GM13977 (cell line): Measurements from ENCODE around the gene GRAMD2A.

Source experiments
- DNase-seq: peaks from one replicate; pipeline ENCODE4 v3.0.0; 2012; ENCODE audit warnings: low spot score
- CTCF ChIP-seq: IDR thresholded peaks from 2 replicates; pipeline ENCODE4 v1.5.1; 2012; ENCODE audit warnings: mild to moderate bottlenecking, control low read depth; ENCODE audit not compliant: insufficient read depth; ENCODE audit errors: extremely low read depth, missing control alignments
- in situ Hi-C: fragments of 300-500 bp; cut with MboI; formaldehyde crosslinking; loops from one replicate; pipeline ENCODE4 v1.12.0; 2022; ENCODE audit warnings: low sequenced_read_pairs, low pct_unique_long_range_greater_than_20kb, mixed read lengths, inconsistent platforms; ENCODE audit not compliant: unreplicated experiment

The GRAMD2A gene

DNA sequence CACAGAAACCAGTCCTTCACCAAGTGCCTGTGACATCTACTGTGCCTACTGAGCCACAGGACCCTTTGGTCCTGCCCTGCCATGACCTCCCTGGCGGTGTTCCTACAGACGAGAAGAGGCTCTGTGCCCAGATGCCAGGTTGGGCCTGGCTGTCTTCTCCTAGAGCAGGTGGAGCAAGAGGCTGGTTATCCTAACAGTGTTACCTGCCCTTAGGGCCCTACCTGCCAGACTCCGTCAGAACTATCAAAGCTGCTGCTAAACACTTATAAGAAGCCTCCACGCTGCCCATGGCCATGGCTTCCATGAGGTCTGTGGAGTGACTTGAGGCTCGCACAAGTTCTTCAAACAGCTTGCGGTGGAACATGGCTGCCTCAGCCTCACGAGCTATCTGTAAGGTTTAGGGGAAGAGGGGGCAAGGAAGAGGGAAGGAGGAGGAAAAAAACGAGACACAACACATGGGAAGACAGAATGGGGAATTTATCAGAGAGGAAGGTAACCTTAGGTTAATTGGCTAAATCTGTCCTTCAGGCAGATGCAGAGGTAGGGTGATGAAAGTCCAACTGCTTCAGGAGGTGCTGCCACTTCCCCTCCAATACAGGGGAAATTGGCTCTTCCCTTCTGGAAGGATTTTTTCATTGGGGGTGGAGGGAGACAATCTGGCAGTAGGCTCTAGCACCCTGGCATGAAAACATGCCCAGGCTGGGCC lies 5.4 kb upstream of the GRAMD2A start:
- no peak for TF ChIP-seq CTCF
- in situ Hi-C loops = no loop called here
- DNase-seq = no peak

DNA sequence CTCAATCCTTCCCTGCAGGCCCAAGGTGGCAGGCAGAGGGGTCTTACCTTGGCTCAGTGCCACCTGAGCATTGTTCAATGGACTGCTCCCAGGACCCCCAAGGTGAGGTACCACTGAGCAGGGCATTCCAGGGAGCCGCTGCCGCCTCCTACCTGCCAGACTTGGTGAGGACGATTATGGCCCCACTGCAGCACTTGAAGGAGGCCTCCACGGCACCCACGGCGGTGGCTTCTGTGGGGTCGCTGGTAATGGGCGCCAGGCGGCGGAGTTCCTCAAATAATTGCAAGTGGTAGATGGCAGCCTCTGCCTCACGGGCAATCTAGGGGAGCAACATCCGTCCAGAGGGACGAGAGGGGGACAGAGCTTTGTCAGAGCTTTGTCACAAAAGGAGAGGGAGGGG lies 4.7 kb upstream of the GRAMD2A start:
- in situ Hi-C loops = no loop called here
- DNase-seq = no peak
- no peak for TF ChIP-seq CTCF

GRCh38 chr15:72201391-72201921 lies 3.9 kb upstream of the GRAMD2A start:
- in situ Hi-C loops = no loop called here
- TF ChIP-seq CTCF = no peak
- DNase-seq = no peak

- in situ Hi-C loops = no loop called here
Measured at GRCh38 chr15:72200395-72201237, 3.0 kb upstream of the GRAMD2A start.

DNA sequence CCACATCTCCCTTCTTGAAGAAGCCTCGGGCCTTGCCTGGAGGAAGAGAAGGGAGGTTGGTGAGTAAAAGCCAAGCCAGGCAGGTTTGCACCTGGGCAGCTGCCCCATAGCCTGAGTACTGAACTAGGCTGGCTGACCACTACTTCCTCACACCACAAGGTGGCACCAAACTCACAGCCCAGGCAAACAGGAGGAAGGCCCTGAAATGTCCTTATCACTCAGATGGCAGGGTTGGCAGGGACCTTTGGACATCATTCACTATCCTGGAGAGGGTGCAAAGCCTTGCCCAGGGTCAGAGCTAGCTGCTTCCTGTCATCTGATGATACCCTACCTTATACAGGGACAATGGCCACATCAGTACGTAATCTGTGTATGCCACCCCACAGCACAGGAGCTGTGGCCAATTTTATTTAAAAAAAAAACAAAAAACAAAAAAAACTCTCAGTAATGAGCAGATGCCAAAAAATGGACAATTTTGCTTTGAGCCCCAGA lies 2.2 kb upstream of the GRAMD2A start:
- in situ Hi-C loops = no loop called here
- peak; percentile 88 for TF ChIP-seq CTCF
- DNase-seq = peak; percentile 87

More at GRCh38 chr15:72200395-72201237, 3.0 kb upstream of the GRAMD2A start:
- DNase-seq = no peak
- TF ChIP-seq CTCF = no peak

DNA sequence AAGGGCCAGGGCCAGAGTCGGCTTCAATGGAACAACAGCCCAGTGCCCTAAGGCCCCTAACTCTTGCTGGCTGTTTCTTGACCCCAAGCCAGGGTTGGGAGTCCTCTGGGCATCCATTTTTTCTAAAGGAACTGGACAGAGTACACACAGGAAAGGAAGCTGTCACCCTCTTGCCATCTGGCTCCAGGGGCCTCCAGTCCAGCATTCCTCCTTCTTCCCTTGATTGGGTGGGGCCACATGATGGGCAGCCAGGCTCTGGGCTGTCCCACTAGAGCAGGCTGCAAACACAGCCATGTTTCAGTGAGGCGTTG lies 1.6 kb upstream of the GRAMD2A start:
- in situ Hi-C loops = no loop called here
- DNase-seq = no peak
- TF ChIP-seq CTCF = no peak
